AG10803 (cell line): Measurements from ENCODE around the gene ZNF280A.

ENCODE experiments used
- DNase-seq: peaks from one replicate; pipeline ENCODE4 v3.0.0; 2010; ENCODE audit warnings: low read depth
- H3K4me3 ChIP-seq: 2 replicates; pipeline ENCODE4 v1.5.1; 2011; ENCODE audit warnings: mild to moderate bottlenecking, low read length, control low read depth
- TF ChIP-seq, protein P1 (sequence below): conservative IDR thresholded peaks from 2 replicates; pipeline ENCODE4 v1.5.1; 2011; ENCODE audit warnings: mild to moderate bottlenecking, low read length, control low read depth, inconsistent platforms

ZNF280A gene

DNA sequence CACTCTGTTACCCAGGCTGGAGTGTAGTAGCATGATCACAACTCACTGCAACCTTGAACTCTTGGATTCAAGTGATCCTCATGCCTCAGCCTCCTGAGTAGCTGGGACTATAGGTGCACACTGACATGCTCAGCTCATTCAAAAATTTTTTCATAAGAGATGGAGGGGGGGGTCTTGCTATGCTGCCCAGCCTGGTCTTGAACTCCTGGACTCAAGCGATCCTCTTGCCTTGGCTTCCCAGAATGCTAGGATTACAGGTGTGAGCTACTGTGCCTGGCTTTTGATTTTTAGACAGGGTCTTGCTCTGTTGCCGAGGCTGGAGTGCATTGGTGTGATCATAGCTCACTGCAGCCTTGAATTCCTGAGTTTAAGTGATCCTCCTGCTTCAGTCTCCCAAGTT, 25.0 kb upstream of the ZNF280A start:
- H3K4me3 ChIP-seq: no peak overlapping the region
- TF ChIP-seq, protein P1, sequence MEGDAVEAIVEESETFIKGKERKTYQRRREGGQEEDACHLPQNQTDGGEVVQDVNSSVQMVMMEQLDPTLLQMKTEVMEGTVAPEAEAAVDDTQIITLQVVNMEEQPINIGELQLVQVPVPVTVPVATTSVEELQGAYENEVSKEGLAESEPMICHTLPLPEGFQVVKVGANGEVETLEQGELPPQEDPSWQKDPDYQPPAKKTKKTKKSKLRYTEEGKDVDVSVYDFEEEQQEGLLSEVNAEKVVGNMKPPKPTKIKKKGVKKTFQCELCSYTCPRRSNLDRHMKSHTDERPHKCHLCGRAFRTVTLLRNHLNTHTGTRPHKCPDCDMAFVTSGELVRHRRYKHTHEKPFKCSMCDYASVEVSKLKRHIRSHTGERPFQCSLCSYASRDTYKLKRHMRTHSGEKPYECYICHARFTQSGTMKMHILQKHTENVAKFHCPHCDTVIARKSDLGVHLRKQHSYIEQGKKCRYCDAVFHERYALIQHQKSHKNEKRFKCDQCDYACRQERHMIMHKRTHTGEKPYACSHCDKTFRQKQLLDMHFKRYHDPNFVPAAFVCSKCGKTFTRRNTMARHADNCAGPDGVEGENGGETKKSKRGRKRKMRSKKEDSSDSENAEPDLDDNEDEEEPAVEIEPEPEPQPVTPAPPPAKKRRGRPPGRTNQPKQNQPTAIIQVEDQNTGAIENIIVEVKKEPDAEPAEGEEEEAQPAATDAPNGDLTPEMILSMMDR: no peak
- DNase-seq: no peak

DNA sequence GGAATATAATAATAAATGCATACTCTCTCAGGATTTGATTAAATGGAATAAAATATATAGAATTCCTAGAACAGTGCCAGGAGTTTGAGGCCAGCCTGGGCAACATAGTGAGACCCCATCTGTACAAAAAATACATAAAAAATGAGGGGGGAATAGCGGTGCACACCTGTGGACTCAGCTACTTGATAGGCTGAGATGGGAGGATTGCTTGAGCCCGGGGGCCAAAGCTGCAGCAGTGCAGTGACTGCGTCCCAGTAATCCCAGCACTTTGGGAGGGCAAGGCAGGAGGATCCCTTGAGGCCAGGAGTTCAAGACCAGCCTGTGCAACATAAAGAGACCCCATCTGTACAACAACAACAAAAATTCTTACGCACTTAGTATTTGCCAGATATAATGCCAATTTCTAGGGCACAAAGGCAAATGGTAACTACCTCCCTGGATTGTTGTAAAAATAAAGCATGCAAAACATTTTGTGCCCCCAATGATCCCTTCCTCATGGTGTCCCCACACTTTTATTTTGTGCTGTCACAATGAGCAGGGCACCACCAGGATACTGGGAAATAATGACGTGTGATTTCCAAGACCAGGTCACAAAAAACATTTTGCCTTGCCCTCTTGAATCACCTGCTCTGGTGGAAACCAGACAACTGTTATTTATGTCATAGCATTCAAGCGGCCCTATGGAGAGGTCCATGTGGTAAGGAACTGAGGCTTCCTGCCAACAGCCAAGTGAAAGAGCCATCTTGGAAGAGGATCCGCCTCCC, 18.3 kb upstream of the ZNF280A start:
- no peak for DNase-seq
- TF ChIP-seq, protein P1: no peak
- H3K4me3 ChIP-seq: no peak overlapping the region

DNA sequence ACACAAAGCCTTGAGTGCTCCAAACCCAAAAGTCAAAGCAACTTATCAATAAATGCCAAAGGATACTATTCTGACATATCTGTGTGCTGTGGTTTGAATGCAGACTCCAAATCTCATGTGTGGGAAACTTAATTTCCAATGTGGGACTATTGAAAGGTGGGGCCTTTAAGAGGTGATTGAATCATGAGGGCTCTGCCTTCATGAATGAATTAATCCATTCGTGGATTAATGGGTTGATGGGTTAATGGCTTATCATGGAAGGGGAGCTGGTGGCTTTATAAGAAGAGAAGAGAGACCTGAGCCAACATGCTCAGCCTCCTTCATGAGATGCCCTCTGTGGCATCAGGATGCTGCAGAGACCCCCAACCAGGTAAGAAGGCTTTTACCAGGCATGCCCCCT, 16.8 kb upstream of the ZNF280A start:
- TF ChIP-seq, protein P1: no peak
- no peak overlapping the region for H3K4me3 ChIP-seq
- no peak for DNase-seq

DNA sequence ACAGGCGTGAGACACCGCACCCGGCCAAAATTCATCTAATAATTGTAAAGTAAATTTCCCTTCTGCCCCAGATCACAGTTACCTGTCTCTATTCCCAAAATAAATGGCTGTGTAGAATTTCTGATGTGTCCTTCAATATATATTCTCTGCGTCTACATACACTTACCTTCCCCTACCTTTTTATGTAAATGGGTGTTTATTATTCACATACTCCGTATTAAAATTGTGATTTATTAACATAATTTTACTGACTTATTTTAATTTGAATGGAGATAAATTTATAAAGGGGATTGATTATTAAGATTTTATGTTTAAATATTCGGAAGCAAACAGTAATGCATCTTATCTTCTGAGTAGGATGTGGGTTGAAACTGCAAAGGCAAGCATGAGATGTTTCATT, 16.4 kb upstream of the ZNF280A start:
- DNase-seq: no peak
- H3K4me3 ChIP-seq: no peak overlapping the region
- TF ChIP-seq, protein P1: no peak

DNA sequence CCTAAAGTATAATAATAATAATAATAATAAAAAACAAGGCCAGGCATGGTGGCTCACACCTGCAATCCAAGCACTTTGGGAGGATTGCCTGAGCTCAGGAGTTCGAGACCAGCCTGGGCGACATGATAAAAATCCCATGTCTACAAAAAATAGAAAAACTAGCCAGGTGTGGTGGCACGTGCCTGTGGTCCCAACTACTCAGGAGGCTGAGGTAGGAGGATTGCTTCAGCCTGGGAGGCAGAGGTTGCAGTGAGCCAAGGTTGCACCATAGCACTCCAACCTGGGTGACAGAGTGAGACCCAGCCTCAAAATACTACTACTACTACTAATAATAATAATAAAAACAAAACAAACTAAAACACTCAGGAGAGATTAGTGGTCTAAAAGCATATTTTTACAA, 15.6 kb upstream of the ZNF280A start:
- DNase-seq: no peak
- H3K4me3 ChIP-seq: no peak overlapping the region
- TF ChIP-seq, protein P1: no peak

DNA sequence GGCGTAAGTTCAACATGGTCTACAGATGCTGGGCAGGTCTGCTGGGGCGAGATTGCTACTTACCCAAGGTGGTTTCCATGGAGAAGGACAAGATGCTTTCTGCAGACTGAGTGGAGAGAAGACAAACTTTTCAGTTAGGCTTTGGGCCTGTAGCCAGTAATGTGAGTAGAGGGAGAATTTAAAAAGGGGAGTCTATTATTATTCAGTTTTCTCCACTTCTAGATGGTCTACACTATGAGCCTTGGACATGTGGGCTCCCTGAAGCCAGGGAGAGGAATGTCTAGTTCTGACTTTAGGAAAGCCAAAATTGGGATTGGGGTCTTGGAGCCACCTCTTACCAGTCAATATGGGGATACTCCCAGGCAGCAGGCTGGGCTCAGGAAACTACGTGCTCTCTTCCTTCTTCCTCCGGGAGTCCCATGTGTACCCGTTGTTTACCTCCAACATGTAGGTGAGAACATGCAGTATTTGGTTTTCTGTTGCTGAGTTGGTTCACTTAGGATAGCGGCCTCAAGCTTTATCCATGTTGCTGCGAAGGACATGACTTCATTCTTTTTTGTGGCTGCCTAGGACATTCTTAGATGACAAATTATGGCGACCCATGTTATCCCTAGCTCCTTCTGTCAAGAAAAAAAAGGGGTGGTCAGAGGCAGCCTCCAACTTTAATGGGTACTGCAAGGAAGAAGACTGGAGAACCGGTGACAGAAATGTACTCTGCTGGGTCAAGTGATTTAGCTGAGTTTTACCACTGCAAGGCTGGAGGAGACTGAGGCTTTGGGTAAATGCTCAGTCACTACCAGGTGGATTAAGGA, 14.7 kb upstream of the ZNF280A start:
- TF ChIP-seq, protein P1: no peak
- no peak overlapping the region for H3K4me3 ChIP-seq
- DNase-seq: no peak

DNA sequence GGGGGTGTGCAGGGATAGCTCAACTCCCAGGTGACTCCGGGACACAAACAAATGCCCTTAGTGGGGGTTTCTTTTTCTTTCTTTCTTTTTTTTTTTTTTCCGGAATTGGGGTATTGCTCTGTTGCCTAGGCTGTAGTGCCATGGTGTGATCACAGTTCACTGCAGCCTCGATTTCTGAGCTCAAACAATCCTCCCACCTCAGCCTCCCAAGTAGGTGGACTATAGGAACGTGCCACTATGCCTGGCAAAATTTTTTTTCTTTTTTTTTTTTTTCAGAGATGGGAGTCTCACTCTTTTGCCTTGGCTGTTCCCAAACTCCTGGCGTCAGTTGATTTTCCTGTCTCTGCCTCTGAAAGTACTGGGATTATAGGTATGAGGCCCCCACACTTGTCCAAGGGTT, 13.8 kb upstream of the ZNF280A start:
- no peak for DNase-seq
- no peak overlapping the region for H3K4me3 ChIP-seq
- TF ChIP-seq, protein P1: no peak
